HL-60 (cell line): ENCODE measurements around the gene XRRA1.

Source experiments
- DNase-seq, 2 experiments: peaks; one replicate each; pipeline ENCODE4 v3.0.0-alpha.2; 2010 to 2020; ENCODE audit warnings: low read depth in 1 of 2, low spot score in 1 of 2
- H3K27ac ChIP-seq: fragments of 250-450 bp; sonication (Bioruptor Pico); replicated peaks from 2 replicates; pipeline ENCODE4 v1.5.1; 2020; ENCODE audit warnings: mild to moderate bottlenecking, moderate library complexity
- H3K27me3 ChIP-seq: fragments of 250-450 bp; sonication (Bioruptor Pico); 2 replicates; pipeline ENCODE4 v1.5.1; 2021; ENCODE audit warnings: mild to moderate bottlenecking, moderate library complexity; ENCODE audit not compliant: insufficient read depth, poor library complexity, severe bottlenecking
- H3K4me3 ChIP-seq: replicated peaks from 2 replicates; pipeline ENCODE4 v1.5.1; 2011; ENCODE audit warnings: mild to moderate bottlenecking, control low read depth, low read length; ENCODE audit not compliant: insufficient read depth
- CTCF ChIP-seq: IDR thresholded peaks from one replicate; pipeline ENCODE4 v1.5.1; 2011; ENCODE audit warnings: low read length, control low read depth, inconsistent platforms; ENCODE audit not compliant: insufficient read depth
- GABPA ChIP-seq: IDR thresholded peaks from 2 replicates; pipeline ENCODE4 v1.6.1; 2012; ENCODE audit warnings: low read depth
- POLR2AphosphoS5 ChIP-seq: IDR thresholded peaks from 2 replicates; pipeline ENCODE4 v1.6.1; 2012; ENCODE audit warnings: low read depth
- REST ChIP-seq: IDR thresholded peaks from 2 replicates; pipeline ENCODE4 v1.6.1; 2012; ENCODE audit warnings: low read depth; ENCODE audit not compliant: insufficient replicate concordance
- SPI1 ChIP-seq: IDR thresholded peaks from 2 replicates; pipeline ENCODE4 v1.6.1; 2012; ENCODE audit warnings: low read depth, mild to moderate bottlenecking, borderline replicate concordance

XRRA1 gene

GRCh38 chr11:74815966-74816365, 132.9 kb downstream of the XRRA1 start:
- Histone ChIP-seq H3K4me3 (no peak overlapping the region), H3K27ac (no peak overlapping the region), H3K27me3 (no peaks in the 10 kb centered on the region)
- no peak for DNase-seq
- TF ChIP-seq POLR2AphosphoS5 (no peak), CTCF (no peak), GABPA (no peak), SPI1 (no peak), REST (no peak)

GRCh38 chr11:74809801-74810200, 139.1 kb downstream of the XRRA1 start:
- H3K27me3 ChIP-seq, result no peaks in the 10 kb centered on the region
- no peak for TF ChIP-seq SPI1
- TF ChIP-seq CTCF, result no peak
- no peak for TF ChIP-seq GABPA
- no peak for TF ChIP-seq POLR2AphosphoS5
- TF ChIP-seq REST, result no peak

GRCh38 chr11:74806267-74806666, 142.6 kb downstream of the XRRA1 start:
- H3K27ac ChIP-seq, result no peak overlapping the region
- TF ChIP-seq SPI1 (no peak), POLR2AphosphoS5 (no peak), REST (no peak), CTCF (no peak), GABPA (no peak)

More at GRCh38 chr11:74809801-74810200, 139.1 kb downstream of the XRRA1 start:
- DNase-seq, result no peak
- Histone ChIP-seq H3K4me3 (no peak overlapping the region), H3K27ac (no peak overlapping the region)

More at GRCh38 chr11:74806267-74806666, 142.6 kb downstream of the XRRA1 start:
- no peak for DNase-seq
- no peak overlapping the region for H3K4me3 ChIP-seq
- H3K27me3 ChIP-seq, result no peaks in the 10 kb centered on the region
